Astrocyte of the hippocampus (primary cell): ENCODE measurements around the gene IGLL5.

ENCODE experiments used
- DNase-seq: peaks from one replicate; pipeline ENCODE4 v3.0.0; 2011; ENCODE audit warnings: low read depth, low spot score

IGLL5 gene

DNA sequence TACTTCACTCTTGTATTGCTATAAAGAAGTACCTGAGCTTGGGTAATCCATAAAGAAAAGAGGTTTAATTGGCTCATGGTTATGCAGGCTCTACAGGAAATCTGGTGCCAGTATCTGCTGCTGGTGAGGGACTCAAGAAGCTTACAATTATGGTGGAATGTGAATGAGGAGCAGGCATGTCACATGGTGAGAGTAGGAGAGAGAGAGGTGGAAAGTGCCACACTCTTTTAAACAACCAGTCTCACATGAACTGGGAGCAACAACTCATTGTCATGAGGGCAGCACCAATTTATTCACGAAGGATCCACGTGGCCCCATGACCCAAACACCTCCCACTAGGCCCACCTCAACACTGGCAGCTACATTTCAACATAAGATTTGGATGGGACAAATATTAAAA is 24.6 kb upstream of the IGLL5 start:
- DNase-seq: no peak

GRCh38 chr22:22865311-22866072 is 22.1 kb upstream of the IGLL5 start:
- DNase-seq: no peak

GRCh38 chr22:22866381-22867111 is 21.1 kb upstream of the IGLL5 start:
- no peak for DNase-seq

DNA sequence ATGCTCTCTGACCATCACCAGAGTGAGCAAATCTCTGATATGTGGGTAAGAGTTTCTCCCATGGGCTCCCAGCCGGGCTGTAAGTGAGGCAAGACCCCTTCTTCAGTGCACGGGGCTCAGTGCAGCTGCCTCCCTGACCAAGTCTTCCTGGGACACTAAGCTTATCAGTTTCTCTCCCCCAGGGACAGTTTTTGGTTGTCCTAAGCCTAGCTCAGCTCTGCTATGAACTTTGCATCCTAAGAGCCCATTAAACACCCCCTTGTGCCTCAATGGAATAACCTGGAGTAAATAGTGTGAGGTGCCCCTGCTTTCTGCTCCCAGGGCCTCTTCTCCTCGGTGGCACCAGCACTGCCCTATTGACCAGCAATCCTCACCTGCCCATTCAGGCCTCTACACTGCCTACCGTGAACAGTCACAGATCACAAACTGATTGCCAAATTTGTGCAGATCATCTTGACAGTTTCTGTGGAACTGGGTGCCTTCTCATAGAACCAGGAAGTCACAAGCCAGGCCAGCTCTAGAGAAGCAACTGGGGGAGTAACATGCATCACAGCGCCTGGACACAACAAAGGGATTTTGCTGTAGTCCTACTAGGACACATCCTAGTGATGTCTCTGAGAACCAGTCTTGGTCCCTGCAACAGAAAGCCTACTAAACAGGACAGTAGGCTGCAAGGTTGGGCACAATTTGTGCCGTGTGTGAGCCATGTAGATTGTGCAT is 19.5 kb upstream of the IGLL5 start:
- no peak for DNase-seq

DNA sequence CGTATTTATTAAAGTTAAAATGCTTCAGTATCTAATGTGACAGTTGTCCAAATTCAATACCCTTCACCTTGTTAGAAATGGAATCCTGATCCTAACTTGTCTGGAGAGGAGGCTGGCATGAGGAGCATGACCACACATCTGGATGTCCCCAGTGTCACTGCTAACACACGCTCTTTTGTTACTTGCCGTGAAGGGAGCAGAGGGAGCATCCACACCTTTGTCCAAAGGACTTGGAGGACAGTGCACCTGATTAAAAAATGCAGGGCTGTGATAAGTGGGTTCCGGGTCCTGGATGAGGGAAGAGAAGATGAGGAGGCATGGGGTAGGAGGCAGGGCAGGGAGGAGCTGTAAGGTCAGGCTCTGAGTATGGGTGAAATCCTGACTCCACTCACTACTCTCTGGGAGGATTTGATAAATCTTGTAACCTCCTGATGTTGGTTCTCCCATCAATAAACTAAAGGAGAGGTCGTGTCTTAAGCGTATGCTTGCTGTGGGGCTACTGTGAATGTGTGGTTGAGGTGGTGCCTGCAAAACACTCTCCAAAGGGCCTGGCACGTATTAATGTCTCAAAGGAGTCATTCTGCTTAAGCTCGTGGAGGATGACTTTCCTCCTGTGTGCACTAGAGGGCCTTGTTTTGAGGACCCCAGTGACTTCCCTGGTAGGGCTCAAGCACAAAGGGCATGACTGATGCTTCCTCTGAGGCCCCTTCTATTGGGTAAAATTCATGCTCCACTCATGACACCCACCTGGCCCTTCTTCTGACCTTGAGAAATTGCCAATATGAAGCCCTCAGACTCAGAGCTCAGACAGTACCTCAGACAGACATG is 16.8 kb upstream of the IGLL5 start:
- DNase-seq: no peak

DNA sequence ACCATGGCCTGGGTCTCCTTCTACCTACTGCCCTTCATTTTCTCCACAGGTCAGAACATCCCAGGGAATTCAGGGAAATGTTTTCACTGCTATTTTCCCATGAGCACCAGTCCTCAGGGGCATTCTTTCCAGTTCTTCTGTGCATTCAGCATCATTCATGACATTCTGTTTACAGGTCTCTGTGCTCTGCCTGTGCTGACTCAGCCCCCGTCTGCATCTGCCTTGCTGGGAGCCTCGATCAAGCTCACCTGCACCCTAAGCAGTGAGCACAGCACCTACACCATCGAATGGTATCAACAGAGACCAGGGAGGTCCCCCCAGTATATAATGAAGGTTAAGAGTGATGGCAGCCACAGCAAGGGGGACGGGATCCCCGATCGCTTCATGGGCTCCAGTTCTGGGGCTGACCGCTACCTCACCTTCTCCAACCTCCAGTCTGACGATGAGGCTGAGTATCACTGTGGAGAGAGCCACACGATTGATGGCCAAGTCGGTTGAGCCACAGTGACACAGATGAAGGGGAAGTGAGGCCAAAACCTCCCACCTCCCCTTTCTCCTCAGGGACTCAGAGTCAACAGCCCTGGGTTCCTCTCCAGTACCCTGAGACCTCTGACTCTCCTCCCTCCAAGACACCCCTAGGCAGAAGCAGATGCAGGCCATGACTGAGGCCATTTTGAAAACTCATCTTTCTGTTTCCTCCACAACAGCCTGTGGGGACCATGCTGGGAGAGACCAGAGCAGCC is 15.9 kb upstream of the IGLL5 start:
- no peak for DNase-seq

DNA sequence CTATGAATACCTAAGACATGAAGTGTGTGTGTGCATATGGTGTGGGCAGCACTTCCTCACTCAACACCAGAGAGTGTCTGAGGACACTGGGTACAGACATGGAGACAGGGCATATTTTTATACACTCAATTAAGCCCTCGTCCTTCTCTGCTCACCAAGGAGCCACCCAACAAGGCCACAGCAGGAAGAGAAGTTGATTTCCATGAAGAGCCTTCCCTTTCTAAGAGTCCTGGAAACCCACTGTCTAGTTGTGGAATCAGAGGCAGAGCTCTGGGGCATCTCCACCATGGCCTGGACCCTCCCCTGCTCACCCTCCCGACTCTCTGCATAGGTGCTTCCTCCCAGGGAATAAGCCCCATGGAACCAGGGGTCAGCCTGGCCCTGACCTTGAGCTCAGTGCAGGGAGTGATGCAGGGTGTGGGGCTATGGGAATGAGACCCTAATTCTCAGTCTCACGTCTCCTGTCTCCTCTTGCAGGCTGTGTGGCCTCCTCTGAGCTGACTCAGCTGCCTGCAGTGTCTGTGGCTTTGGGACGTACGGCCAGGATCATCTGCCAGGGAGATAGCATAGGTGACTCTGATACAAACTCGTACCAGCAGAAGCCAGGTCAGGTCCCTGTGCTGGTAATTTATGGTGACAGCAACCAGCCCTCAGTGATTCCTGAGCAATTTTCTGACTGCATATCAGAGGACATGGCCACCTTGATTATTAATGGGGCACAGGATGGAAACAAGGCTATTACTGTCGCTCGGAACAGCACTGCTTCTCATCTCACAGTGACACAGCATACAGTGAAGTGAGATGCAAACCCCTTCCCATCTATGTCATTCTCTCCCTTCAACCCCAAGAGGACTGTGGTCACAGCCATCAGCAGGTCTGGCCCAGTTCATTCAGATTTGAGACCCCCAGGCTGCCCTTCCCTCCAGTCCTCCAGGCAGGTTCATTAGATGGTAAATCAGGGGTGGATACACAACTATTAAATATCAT is 14.6 kb upstream of the IGLL5 start:
- no peak for DNase-seq

GRCh38 chr22:22877523-22878210 is 9.9 kb upstream of the IGLL5 start:
- peak; percentile 42 for DNase-seq

DNA sequence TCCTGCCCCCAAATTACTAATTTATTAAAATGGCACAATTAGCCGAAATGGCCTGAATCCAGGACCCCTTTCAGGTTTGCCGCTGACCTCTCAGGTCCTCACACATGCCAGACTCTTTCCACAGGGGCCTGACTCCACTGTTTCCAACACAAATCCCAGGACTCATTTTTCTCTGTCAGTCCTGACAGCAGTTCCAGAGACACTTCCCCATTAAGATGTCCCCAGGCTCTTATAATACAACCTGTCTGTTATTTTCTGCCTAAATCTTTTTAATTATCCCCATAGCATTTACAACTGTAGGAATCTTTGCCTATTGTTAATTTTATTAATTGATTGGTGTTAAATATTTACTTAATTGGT is 9.4 kb upstream of the IGLL5 start:
- DNase-seq: no peak

- no peak for DNase-seq
Observed at GRCh38 chr22:22878801-22879674, 8.6 kb upstream of the IGLL5 start.

GRCh38 chr22:22879675-22880155 is 7.9 kb upstream of the IGLL5 start:
- DNase-seq: no peak

DNA sequence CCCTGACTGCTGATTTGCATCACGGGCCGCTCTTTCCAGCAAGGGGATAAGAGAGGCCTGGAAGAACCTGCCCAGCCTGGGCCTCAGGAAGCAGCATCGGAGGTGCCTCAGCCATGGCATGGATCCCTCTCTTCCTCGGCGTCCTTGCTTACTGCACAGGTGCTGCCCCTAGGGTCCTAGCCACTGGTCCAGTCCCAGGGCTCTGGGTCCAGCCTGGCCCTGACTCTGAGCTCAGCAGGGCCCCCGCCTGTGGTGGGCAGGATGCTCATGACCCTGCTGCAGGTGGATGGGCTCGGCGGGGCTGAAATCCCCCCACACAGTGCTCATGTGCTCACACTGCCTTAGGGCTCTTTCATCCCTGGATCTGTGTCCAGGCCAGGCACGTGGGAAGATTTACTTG is 7.0 kb upstream of the IGLL5 start:
- no peak for DNase-seq

- no peak for DNase-seq
Observed at GRCh38 chr22:22881116-22882000, 6.3 kb upstream of the IGLL5 start.

GRCh38 chr22:22882033-22882717 is 5.4 kb upstream of the IGLL5 start:
- DNase-seq: no peak

- no peak for DNase-seq
Observed at GRCh38 chr22:22883090-22883727, 4.4 kb upstream of the IGLL5 start.
